Osteoblast (primary cell): ENCODE data around the gene INTS4. TPM values are rescaled to one million over a fixed set of nuclear protein-coding genes. Genes with fewer than 3 reads are reported as not detected.

Experiments
- DNase-seq: peaks from one replicate; pipeline ENCODE4 v3.0.0; 2011; ENCODE audit warnings: low spot score, mixed read lengths; ENCODE audit not compliant: insufficient read length; ENCODE audit errors: missing footprints
- H2AFZ ChIP-seq: 2 replicates; pipeline ENCODE4 v1.6.0; 2011; ENCODE audit warnings: mild to moderate bottlenecking, low read length
- H3K27ac ChIP-seq: 2 replicates; pipeline ENCODE4 v1.5.1; 2011; ENCODE audit warnings: mild to moderate bottlenecking, low read depth, low read length, moderate library complexity
- H3K27me3 ChIP-seq: 2 replicates; pipeline ENCODE4 v1.6.0; 2012; ENCODE audit warnings: mild to moderate bottlenecking, control low read depth, inconsistent platforms, low read length, moderate library complexity; ENCODE audit not compliant: insufficient read depth
- H3K36me3 ChIP-seq: 2 replicates; pipeline ENCODE4 v1.5.1; 2011; ENCODE audit warnings: mild to moderate bottlenecking, low read length, control low read depth, moderate library complexity; ENCODE audit not compliant: insufficient read depth
- H3K4me1 ChIP-seq: 2 replicates; pipeline ENCODE4 v1.5.1; 2011; ENCODE audit warnings: mild to moderate bottlenecking, low read length, control low read depth, moderate library complexity; ENCODE audit not compliant: insufficient read depth
- H3K4me2 ChIP-seq: 2 replicates; pipeline ENCODE4 v1.6.0; 2011; ENCODE audit warnings: mild to moderate bottlenecking, low read length; ENCODE audit not compliant: insufficient read depth
- H3K4me3 ChIP-seq: fragments of 200-600 bp; sonication (generic); 3 replicates; pipeline ENCODE4 v1.5.1; 2012; ENCODE audit warnings: mild to moderate bottlenecking, low read length, inconsistent platforms; ENCODE audit not compliant: insufficient read depth
- H3K79me2 ChIP-seq: 2 replicates; pipeline ENCODE4 v1.6.0; 2012; ENCODE audit warnings: mild to moderate bottlenecking, low read length, control low read depth, inconsistent platforms; ENCODE audit not compliant: insufficient read depth
- H3K9me3 ChIP-seq: 2 replicates; pipeline ENCODE4 v1.5.1; 2011; ENCODE audit warnings: low read depth, low read length, control low read depth
- H4K20me1 ChIP-seq: 2 replicates; pipeline ENCODE4 v1.6.0; 2012; ENCODE audit warnings: mild to moderate bottlenecking, low read length, control low read depth; ENCODE audit not compliant: insufficient read depth
- small RNA-seq: library from RNA; depleted of rRNA; stranded (forward); fragments of <200 nt; gene quantifications from one replicate; pipeline ENCODE3, GENCODE V24; 2012
- total RNA-seq: library from RNA; depleted of rRNA; stranded (reverse); fragments of >200 nt; gene quantifications from 2 replicates; pipeline ENCODE4 v1.2.3, GENCODE V29; 2012
- TF ChIP-seq, protein P1 (sequence below): IDR thresholded peaks from 2 replicates; pipeline ENCODE4 v1.5.1; 2011; ENCODE audit warnings: mild to moderate bottlenecking, low read depth, low read length, moderate library complexity; ENCODE audit errors: extremely low read depth

INTS4 gene
- total RNA-seq, 1 donor: 35.8 TPM

DNA sequence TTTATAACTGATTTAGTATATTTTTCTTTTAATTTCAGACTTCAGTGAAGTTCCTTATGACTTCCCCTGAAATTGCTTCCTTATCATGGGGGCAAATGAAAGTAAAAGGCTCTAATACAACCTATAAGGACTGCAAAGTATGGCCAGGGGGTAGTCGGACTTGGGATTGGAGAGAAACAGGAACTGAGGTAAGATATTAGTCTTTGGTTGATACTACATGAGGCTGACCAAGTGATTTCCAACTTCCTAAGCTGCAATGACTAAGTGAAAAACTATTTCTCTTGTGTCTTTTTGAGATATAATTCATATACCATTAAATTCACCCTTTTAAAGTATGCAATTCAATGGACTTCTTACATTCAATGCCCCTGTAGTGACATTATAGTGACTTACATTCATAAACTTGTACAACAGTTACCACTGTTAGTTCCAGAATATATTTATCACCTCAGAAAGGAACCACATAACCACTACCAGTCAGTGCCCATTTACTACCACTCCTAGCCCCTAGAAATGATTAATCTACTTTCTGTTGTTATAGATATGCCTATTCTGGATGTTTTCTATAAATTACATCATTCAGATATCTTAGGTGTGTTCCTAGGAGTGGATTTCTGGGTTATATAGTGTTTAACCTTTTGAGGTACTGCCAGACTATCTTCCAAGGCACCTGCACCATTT is 151.9 kb downstream of the INTS4 start:
- H2AFZ ChIP-seq: no peak overlapping the region
- no peaks in the 10 kb centered on the region for H3K9me3 ChIP-seq
- peaks cover 14% of the 10 kb centered on the region for H3K36me3 ChIP-seq
- no peaks in the 10 kb centered on the region for H3K79me2 ChIP-seq
- DNase-seq: peak; percentile 15
- TF ChIP-seq, protein P1, sequence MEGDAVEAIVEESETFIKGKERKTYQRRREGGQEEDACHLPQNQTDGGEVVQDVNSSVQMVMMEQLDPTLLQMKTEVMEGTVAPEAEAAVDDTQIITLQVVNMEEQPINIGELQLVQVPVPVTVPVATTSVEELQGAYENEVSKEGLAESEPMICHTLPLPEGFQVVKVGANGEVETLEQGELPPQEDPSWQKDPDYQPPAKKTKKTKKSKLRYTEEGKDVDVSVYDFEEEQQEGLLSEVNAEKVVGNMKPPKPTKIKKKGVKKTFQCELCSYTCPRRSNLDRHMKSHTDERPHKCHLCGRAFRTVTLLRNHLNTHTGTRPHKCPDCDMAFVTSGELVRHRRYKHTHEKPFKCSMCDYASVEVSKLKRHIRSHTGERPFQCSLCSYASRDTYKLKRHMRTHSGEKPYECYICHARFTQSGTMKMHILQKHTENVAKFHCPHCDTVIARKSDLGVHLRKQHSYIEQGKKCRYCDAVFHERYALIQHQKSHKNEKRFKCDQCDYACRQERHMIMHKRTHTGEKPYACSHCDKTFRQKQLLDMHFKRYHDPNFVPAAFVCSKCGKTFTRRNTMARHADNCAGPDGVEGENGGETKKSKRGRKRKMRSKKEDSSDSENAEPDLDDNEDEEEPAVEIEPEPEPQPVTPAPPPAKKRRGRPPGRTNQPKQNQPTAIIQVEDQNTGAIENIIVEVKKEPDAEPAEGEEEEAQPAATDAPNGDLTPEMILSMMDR: no peak
- H3K4me1 ChIP-seq: peaks cover 13% of the 10 kb centered on the region
- H3K27me3 ChIP-seq: no peaks in the 10 kb centered on the region
- no peak overlapping the region for H3K4me3 ChIP-seq
- peak overlapping the region; percentile 8 for H3K4me2 ChIP-seq
- H3K27ac ChIP-seq: peak overlapping the region; percentile 1
- H4K20me1 ChIP-seq: no peaks in the 10 kb centered on the region

DNA sequence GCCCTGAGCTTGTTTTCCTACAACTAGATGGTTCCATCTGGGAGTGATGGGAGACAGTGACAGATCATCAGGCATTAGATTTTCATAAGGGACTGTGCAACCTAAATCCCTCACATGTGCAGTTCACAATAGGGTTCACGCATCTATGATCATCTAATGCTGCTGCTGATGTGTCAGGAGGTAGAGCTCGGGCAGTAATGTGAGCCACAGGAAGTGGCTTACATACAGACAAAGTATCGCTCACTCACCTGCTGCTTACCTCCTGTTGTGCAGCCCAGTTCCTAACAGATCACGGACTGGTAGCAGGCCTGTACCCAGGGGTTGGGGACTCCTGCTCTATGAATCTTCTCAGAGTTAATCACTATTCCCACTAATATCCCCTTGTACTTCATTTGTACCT is 161.2 kb downstream of the INTS4 start:
- H3K4me3 ChIP-seq: no peak overlapping the region
- H2AFZ ChIP-seq: no peak overlapping the region
- no peak overlapping the region for H3K4me2 ChIP-seq
- no peak overlapping the region for H3K27ac ChIP-seq
- H3K79me2 ChIP-seq: no peaks in the 10 kb centered on the region
- DNase-seq: no peak
- no peaks in the 10 kb centered on the region for H3K27me3 ChIP-seq
- TF ChIP-seq, protein P1: no peak
- H4K20me1 ChIP-seq: no peaks in the 10 kb centered on the region
- H3K9me3 ChIP-seq: no peaks in the 10 kb centered on the region
- no peaks in the 10 kb centered on the region for H3K4me1 ChIP-seq
- H3K36me3 ChIP-seq: no peaks in the 10 kb centered on the region

DNA sequence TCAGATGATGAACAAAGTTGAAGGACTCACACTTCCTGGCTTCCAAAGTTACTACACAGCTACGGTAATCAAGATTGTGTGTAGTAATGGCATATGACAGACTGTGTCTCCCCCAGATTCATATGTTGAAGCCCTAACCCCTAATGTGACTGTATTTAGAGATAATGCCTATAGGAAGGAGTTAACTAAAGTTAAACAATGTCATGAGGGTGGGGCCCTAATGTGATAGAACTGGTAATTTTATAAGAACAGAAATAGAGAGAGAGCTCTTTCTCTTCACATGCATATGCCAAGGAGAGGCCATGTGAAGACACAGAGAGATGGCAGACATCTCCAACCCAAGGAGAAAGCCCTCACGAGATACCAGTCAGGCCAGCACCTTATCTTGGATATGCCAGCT is 165.5 kb downstream of the INTS4 start:
- no peak overlapping the region for H3K4me3 ChIP-seq
- H3K36me3 ChIP-seq: no peaks in the 10 kb centered on the region
- H2AFZ ChIP-seq: no peak overlapping the region
- no peak overlapping the region for H3K27ac ChIP-seq
- TF ChIP-seq, protein P1: no peak
- H3K9me3 ChIP-seq: no peaks in the 10 kb centered on the region
- H4K20me1 ChIP-seq: no peaks in the 10 kb centered on the region
- no peaks in the 10 kb centered on the region for H3K79me2 ChIP-seq
- DNase-seq: no peak
- H3K4me1 ChIP-seq: peaks cover 5% of the 10 kb centered on the region
- H3K4me2 ChIP-seq: no peak overlapping the region
- no peaks in the 10 kb centered on the region for H3K27me3 ChIP-seq

Small RNA genes lying within 50 kb of the gene (small RNA-seq; reads per million reads assigned to genes)
- not detected for gene AP002812.4

Other genes starting within 250 kb of the INTS4 start
- gene RSF1, start 173.9 kb downstream of the INTS4 start, total RNA-seq: 36.9 and 41.8 TPM in 2 replicates
- 14.8 and 15.6 TPM in 2 replicates for gene AAMDC, start 173.5 kb downstream of the INTS4 start, total RNA-seq
- 0.29 and 0.36 TPM in 2 replicates for gene KCTD14, start 28.6 kb upstream of the INTS4 start, total RNA-seq
- not detected in 2 replicates for gene THRSP, start 69.2 kb upstream of the INTS4 start, total RNA-seq
- gene NDUFC2, start 85.2 kb upstream of the INTS4 start, total RNA-seq: 98.1 and 115 TPM in 2 replicates
- 38.4 and 46.6 TPM in 2 replicates for gene ALG8, start 145.0 kb upstream of the INTS4 start, total RNA-seq
- 14.5 and 15.0 TPM in 2 replicates for gene KCTD21, start 194.0 kb upstream of the INTS4 start, total RNA-seq
- 21.4 and 26.2 TPM in 2 replicates for gene USP35, start 194.3 kb upstream of the INTS4 start, total RNA-seq